ENCODE data around the gene RIBC2.

The RIBC2 gene

GRCh38 chr22:45473626-45474237 lies 60.2 kb downstream of the RIBC2 start:
- no peak for DNase-seq (ENCODE audit: low read depth)

GRCh38 chr22:45475063-45475747 lies 61.7 kb downstream of the RIBC2 start:
- no peak for DNase-seq (ENCODE audit: low read depth)

- DNase-seq (ENCODE audit: low read depth), result no peak
These were observed 62.5 kb downstream of the RIBC2 start for GRCh38 chr22:45475851-45476514.

GRCh38 chr22:45476814-45477213 lies 63.3 kb downstream of the RIBC2 start:
- no peak for DNase-seq (ENCODE audit: low read depth)

GRCh38 chr22:45477366-45478107 lies 64.0 kb downstream of the RIBC2 start:
- DNase-seq (ENCODE audit: low read depth), result no peak

- DNase-seq (ENCODE audit: low read depth), result no peak
These were observed 64.7 kb downstream of the RIBC2 start for GRCh38 chr22:45478108-45478771.

- DNase-seq (ENCODE audit: low read depth), result no peak
These were observed 67.2 kb downstream of the RIBC2 start for GRCh38 chr22:45480717-45481116.

- DNase-seq (ENCODE audit: low read depth), result no peak
These were observed 68.2 kb downstream of the RIBC2 start for GRCh38 chr22:45481661-45482060.

Measured in stimulated activated CD8-positive, alpha-beta memory T cell treated with anti-CD3 and anti-CD28 coated beads, Interleukin-4, amount 100 ng/mL, for 24 hours (primary cell).